Trophoblast cell (in vitro differentiated cells and primary cell): ENCODE data around the gene DIS3L2.

Experiments
- DNase-seq, 2 donors: peaks; one replicate each; pipeline ENCODE4 v3.0.0-alpha.2; 2016
- H2AFZ ChIP-seq: 2 replicates; pipeline ENCODE4 v1.6.1; 2013; ENCODE audit warnings: low read length, moderate library complexity, mild to moderate bottlenecking; ENCODE audit not compliant: insufficient read depth, poor library complexity
- H2AK5ac ChIP-seq: 2 replicates; pipeline ENCODE4 v1.6.1; 2013; ENCODE audit warnings: mild to moderate bottlenecking, low read length
- H2BK120ac ChIP-seq: 2 replicates; pipeline ENCODE4 v1.6.1; 2013; ENCODE audit warnings: low read length, mild to moderate bottlenecking, moderate library complexity; ENCODE audit not compliant: insufficient read depth, poor library complexity
- H2BK12ac ChIP-seq: 2 replicates; pipeline ENCODE4 v1.6.1; 2013; ENCODE audit warnings: mild to moderate bottlenecking, low read length, moderate library complexity
- H2BK5ac ChIP-seq: 2 replicates; pipeline ENCODE4 v1.6.1; 2013; ENCODE audit warnings: low read length, low read depth, moderate library complexity, mild to moderate bottlenecking; ENCODE audit not compliant: poor library complexity
- H3K14ac ChIP-seq: 2 replicates; pipeline ENCODE4 v1.6.1; 2013; ENCODE audit warnings: mild to moderate bottlenecking, low read length
- H3K18ac ChIP-seq: 2 replicates; pipeline ENCODE4 v1.6.1; 2013; ENCODE audit warnings: mild to moderate bottlenecking, low read length
- H3K23ac ChIP-seq: 2 replicates; pipeline ENCODE4 v1.6.1; 2013; ENCODE audit warnings: low read length
- H3K27ac ChIP-seq: 2 replicates; pipeline ENCODE4 v1.5.1; 2013; ENCODE audit warnings: low read depth, mild to moderate bottlenecking, inconsistent platforms, low read length, moderate library complexity
- H3K27me3 ChIP-seq: 2 replicates; pipeline ENCODE4 v1.6.1; 2013; ENCODE audit warnings: inconsistent platforms, mild to moderate bottlenecking, low read length, moderate library complexity; ENCODE audit not compliant: insufficient read depth
- H3K36me3 ChIP-seq, 2 experiments: 1 replicate in 1 of 2; 2 replicates in 1 of 2; pipeline ENCODE4 v1.6.1; 2013; ENCODE audit warnings: low read length in 2 of 2, mild to moderate bottlenecking in 2 of 2, moderate library complexity in 1 of 2; ENCODE audit not compliant: insufficient read depth in 2 of 2, control insufficient read depth in 1 of 2
- H3K4ac ChIP-seq: 2 replicates; pipeline ENCODE4 v1.6.1; 2013; ENCODE audit warnings: low read depth, mild to moderate bottlenecking, low read length, moderate library complexity
- H3K4me1 ChIP-seq, 2 experiments: 1 replicate in 1 of 2; 2 replicates in 1 of 2; pipeline ENCODE4 v1.6.1; 2013; ENCODE audit warnings: low read length in 2 of 2, mild to moderate bottlenecking in 2 of 2, moderate library complexity in 1 of 2; ENCODE audit not compliant: insufficient read depth in 2 of 2, control insufficient read depth in 1 of 2
- H3K4me2 ChIP-seq: 2 replicates; pipeline ENCODE4 v1.6.1; 2013; ENCODE audit warnings: inconsistent platforms, mild to moderate bottlenecking, low read length, moderate library complexity
- H3K4me3 ChIP-seq: 2 replicates; pipeline ENCODE4 v1.5.1; 2013; ENCODE audit warnings: mild to moderate bottlenecking, low read depth, low read length, inconsistent platforms
- H3K79me1 ChIP-seq: one replicate; pipeline ENCODE4 v1.6.1; 2013; ENCODE audit warnings: low read length
- H3K79me2 ChIP-seq: 2 replicates; pipeline ENCODE4 v1.6.1; 2013; ENCODE audit warnings: low read length, mild to moderate bottlenecking; ENCODE audit not compliant: control insufficient read depth, insufficient read depth, poor library complexity
- H3K9ac ChIP-seq: 2 replicates; pipeline ENCODE4 v1.6.1; 2013; ENCODE audit warnings: mild to moderate bottlenecking, low read length
- H3K9me3 ChIP-seq: 2 replicates; pipeline ENCODE4 v1.6.1; 2013; ENCODE audit warnings: low read depth, mild to moderate bottlenecking, control low read depth, inconsistent platforms, low read length; ENCODE audit not compliant: insufficient read depth
- H4K12ac ChIP-seq: 2 replicates; pipeline ENCODE4 v1.6.1; 2013; ENCODE audit warnings: low read depth, mild to moderate bottlenecking, low read length, moderate library complexity
- H4K8ac ChIP-seq: 2 replicates; pipeline ENCODE4 v1.6.1; 2013; ENCODE audit warnings: low read depth, mild to moderate bottlenecking, low read length, moderate library complexity
- H4K91ac ChIP-seq: one replicate; pipeline ENCODE4 v1.6.1; 2013; ENCODE audit warnings: low read depth, mild to moderate bottlenecking, low read length, moderate library complexity
- WGBS: extraction: QIAGEN DNeasy Blood & Tissue Kit; methylation state at CpG from one replicate; pipeline ENCODE4 v1.1.7; 2013; ENCODE audit warnings: missing lambda C conversion rate; ENCODE audit not compliant: insufficient read length, insufficient coverage; ENCODE audit errors: extremely low coverage; 5-methylcytosine and 5-hydroxymethylcytosine counted together

Gene DIS3L2

DNA sequence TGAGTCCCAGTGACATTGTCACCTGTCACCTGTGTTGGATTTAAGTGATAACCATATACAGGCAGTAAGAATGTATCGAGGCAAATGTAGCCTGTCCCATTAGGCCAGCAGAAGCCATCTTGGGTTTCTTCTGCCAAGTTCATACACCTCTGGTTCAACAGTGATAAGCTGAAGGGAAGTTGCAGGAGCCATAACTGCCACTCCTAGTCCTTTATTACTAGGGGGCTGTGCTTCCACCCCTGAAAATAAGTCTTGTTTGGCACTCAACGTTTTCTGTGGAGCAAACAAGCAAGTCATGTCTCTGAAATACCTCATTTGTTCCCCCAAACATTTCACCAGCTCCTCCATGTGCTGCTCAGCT, 358.9 kb downstream of the DIS3L2 start:
- Histone ChIP-seq H4K12ac (no peak overlapping the region), H2AFZ (no peak overlapping the region), H3K79me2 (no peaks in the 10 kb centered on the region), H2BK12ac (no peak overlapping the region), H3K9me3 (peaks cover 2% of the 10 kb centered on the region), H2BK5ac (no peak overlapping the region), H3K4me2 (no peak overlapping the region), H2BK120ac (no peak overlapping the region), H3K4me3 (no peak overlapping the region), H3K79me1 (peaks cover 2% of the 10 kb centered on the region), H3K4ac (no peak overlapping the region), H4K8ac (no peak overlapping the region), H4K91ac (no peak overlapping the region), H2AK5ac (no peak overlapping the region), H3K14ac (no peak overlapping the region), H3K27me3 (no peaks in the 10 kb centered on the region), H3K23ac (no peak overlapping the region), H3K27ac (no peak overlapping the region), H3K18ac (no peak overlapping the region), H3K9ac (no peak overlapping the region), H3K36me3 (no peaks in the 10 kb centered on the region), H3K4me1 (peaks cover 3 to 4% of the 10 kb centered on the region in 2 experiments)
- no CpG with 5 or more reads among the region's 2 CpGs for WGBS
- no peak for DNase-seq

DNA sequence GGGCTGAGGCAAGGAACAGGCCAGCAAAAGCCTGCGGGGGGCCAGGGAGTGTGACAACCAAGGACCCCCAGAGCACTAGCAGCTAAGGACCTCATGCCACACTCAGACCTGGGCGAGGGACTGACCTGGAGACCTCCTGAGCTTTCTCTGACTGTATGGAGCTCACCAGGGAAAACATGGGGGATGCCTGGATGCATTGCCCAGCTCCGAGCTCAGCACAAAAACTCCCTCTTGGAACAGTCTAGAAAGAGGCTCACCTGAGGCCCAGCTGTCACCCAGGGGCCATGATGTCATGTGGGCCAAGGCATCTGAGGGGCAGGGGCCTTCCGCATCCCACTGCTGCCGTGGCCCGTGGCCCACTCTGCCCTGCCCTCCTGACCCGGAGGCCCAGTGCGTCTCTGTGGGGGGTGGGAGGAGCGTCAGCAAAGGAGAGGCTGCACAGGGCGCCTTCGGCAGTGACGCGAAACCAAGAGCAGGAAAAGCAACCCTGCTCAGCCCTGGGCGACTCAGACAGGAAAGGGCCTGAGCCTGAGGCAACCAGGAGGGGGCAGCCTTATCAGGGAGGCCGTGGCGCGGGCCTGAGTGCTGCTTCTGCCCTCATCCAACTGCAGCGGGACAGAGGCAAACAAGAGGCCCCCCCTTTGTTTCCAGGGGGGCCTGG, 359.8 kb downstream of the DIS3L2 start:
- no CpG with 5 or more reads among the region's 18 CpGs for WGBS
- no peak overlapping the region for H3K18ac ChIP-seq

DNA sequence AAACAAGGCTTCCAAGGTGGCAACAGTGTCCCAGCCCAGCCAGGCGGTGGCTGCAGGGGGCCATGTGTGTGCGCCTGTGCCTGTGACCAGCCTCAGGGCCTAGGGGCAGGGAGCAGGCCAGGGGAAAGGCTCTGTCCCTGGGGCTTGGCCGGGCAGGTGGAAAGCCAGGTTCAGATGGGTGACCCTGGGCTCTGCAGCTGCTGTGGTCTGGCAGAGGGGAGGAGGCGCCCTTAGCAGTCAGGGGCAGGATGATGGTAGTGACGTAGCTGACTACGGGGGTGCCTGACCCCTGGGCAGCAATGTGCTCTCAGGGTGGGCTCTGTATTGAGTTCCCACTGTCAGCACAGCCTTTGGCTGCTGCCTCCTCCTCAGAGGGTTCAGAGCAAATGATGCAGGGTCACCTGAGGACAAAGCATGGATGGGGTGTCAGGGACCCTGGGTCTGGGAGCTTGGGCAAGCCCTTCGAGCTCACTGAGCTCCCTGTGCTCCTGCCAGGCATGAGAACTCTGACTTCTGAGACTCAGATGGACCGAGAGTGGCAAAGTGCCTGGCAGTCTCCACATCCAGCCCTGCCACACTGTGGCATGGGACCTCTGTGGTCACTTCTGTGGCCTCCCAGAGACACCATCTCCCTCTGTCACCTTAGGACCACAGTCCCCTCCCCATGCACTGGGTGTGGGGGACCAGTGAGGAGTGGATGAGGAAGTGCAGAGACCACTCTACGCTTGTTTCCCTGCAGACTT, 360.5 kb downstream of the DIS3L2 start:
- Histone ChIP-seq H4K12ac (no peak overlapping the region), H3K79me2 (no peaks in the 10 kb centered on the region), H3K14ac (no peak overlapping the region), H4K91ac (no peak overlapping the region), H3K9me3 (peaks cover 2% of the 10 kb centered on the region), H2AK5ac (no peak overlapping the region), H4K8ac (no peak overlapping the region), H2BK5ac (no peak overlapping the region), H3K4me1 (peaks cover 3 to 4% of the 10 kb centered on the region in 2 experiments), H3K23ac (no peak overlapping the region), H3K27me3 (no peaks in the 10 kb centered on the region), H2BK120ac (no peak overlapping the region), H3K4ac (no peak overlapping the region), H2BK12ac (no peak overlapping the region), H3K4me3 (no peak overlapping the region), H3K9ac (no peak overlapping the region), H3K4me2 (no peak overlapping the region), H2AFZ (no peak overlapping the region), H3K27ac (no peak overlapping the region), H3K18ac (no peak overlapping the region), H3K79me1 (peaks cover 2% of the 10 kb centered on the region), H3K36me3 (no peaks in the 10 kb centered on the region)
- peak in 1 of 2 donors; percentile 4 for DNase-seq
- WGBS: no CpG with 5 or more reads among the region's 9 CpGs

More for the DNA sequence above, 359.8 kb downstream of the DIS3L2 start:
- Histone ChIP-seq H3K27ac (no peak overlapping the region), H3K4me2 (no peak overlapping the region), H2BK5ac (no peak overlapping the region), H3K27me3 (no peaks in the 10 kb centered on the region), H3K9ac (no peak overlapping the region), H3K23ac (no peak overlapping the region), H4K8ac (no peak overlapping the region), H4K91ac (no peak overlapping the region), H3K9me3 (peaks cover 2% of the 10 kb centered on the region), H3K4me1 (peaks cover 3 to 4% of the 10 kb centered on the region in 2 experiments), H3K4ac (no peak overlapping the region), H2AFZ (no peak overlapping the region), H3K4me3 (no peak overlapping the region), H2AK5ac (no peak overlapping the region), H4K12ac (no peak overlapping the region), H3K79me1 (peaks cover 2% of the 10 kb centered on the region), H3K79me2 (no peaks in the 10 kb centered on the region), H3K14ac (no peak overlapping the region), H2BK120ac (no peak overlapping the region), H2BK12ac (no peak overlapping the region), H3K36me3 (no peaks in the 10 kb centered on the region)
- peak; percentile 72 to 81 for DNase-seq

DNA sequence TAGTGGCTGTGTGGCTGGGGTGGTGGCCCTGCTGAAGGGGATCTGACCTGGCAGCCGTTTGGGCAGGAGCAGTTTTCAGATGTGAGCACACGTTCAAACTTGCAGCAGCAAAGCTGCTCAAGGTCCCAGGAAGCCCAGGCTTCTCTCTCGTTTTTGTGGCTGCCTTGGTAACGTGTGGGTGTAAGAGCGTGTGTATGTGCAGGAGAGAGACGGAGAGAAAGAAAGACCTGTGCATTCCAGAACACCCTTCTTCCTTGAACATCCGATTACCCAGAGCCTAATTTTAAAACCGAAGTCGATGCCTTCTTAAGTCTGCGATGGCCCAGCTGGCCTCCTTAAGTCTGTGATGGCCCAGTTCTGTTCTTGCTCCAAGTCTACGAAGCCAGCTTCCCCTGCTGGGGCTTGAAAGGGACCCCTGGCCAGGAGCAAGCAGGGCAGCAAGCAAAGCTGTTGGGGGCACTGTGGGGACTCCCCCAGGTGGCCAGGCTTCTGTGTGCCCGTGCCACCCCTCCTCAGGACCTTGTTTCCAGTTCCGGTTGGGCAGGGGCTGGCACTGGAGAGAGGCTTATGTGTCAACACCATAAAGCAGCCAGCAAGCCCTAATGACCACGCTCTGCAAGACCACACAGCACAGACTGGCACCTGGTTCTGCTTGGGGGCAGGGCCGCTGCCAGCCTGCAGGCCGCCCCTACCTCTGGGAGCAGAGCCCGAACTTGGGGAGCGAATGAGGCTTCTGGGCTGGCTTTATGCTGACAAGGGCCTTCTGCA, 361.2 kb downstream of the DIS3L2 start:
- Histone ChIP-seq H3K4me1 (peaks cover 3 to 4% of the 10 kb centered on the region in 2 experiments), H2BK5ac (no peak overlapping the region), H3K18ac (no peak overlapping the region), H3K79me1 (peaks cover 2% of the 10 kb centered on the region), H4K8ac (no peak overlapping the region), H3K4me2 (no peak overlapping the region), H3K27ac (no peak overlapping the region), H2BK120ac (no peak overlapping the region), H3K4me3 (no peak overlapping the region), H4K12ac (no peak overlapping the region), H3K23ac (no peak overlapping the region), H4K91ac (no peak overlapping the region), H2BK12ac (no peak overlapping the region), H3K4ac (no peak overlapping the region), H3K9me3 (peaks cover 2% of the 10 kb centered on the region), H2AFZ (no peak overlapping the region), H3K9ac (no peak overlapping the region), H3K36me3 (no peaks in the 10 kb centered on the region), H3K27me3 (no peaks in the 10 kb centered on the region), H3K14ac (no peak overlapping the region), H3K79me2 (no peaks in the 10 kb centered on the region), H2AK5ac (no peak overlapping the region)
- WGBS: no CpG with 5 or more reads among the region's 18 CpGs
- DNase-seq: no peak
